Smooth muscle cell of the brain vasculature (primary cell): ENCODE results near the gene CCDC47.
"Not testable (repeated sequence)": the region's sequence is repeated elsewhere in the genome, so short reads cannot be mapped to it uniquely, and the experiment has no call there.

ENCODE experiments used
- DNase-seq: peaks from one replicate; pipeline ENCODE4 v3.0.0-alpha.2; 2012; ENCODE audit warnings: low read depth, low spot score

Gene CCDC47

DNA sequence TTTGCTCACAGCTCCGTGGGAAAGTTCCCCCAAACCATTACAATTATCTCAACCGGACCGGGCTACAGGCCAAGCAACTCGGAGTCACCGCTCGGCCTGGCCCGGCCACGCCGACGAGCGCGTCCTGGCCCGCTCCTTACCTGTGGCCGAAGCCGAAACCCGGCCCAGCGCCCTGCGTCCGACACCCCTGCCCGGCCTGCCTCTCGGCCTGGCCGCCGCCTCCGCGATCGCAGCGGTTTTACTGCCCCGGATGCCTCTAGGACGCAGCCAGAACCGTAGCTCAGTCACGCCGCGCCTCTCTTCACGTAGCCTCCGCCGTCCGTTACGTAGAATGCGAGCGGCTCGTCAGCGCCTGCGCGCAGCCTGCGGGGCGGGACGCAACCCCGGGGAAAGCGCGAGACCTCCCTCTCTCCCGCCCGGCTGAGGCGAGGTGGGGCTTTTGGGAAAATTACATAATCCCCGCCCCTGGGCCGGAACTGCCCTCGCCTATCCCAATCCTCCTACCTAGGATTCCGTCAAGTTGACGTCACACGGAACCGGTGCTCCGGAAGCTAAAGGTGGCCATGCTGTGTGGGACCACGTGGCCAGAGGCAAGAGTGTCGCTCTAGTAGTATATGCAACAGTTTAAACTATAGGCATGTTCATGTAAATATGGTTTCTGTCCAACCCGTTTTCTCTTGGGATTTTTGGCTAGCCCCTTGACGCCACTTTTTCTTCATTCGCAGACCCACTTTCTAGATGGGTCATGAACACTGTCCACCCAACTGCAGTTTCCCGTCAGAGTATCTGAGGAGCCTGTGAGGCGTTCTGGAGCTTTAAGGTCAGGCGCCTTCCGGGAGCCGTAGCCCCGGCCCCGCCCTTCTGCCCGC is at the start of gene CCDC47:
TSS of gene CCDC47 (minus strand) at position 326 of the 869 bp plus-strand sequence. CDS start 7,422 bp downstream, outside the sequence.
- DNase-seq, result peak; percentile 98

DNA sequence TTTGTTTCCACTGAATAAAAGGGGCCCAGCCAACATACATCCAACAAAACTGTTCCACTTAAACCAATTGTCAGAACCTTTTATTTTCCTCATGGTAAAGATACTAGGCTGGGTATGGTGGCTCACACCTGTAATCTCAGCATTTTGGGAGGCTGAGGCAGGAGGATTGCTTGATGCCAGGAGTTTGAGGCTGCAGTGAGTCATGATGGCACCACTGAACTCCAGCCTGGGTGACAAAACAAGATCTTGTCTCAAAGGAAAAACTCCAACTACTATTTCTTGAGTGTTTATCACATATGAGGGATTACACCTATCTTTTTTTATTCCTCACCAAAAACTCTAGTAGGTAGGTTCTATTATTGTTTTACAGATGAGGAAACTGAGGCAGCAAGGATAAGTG is 49.1 kb upstream of the CCDC47 start:
- no peak for DNase-seq

- DNase-seq, result no peak
Observed at GRCh38 chr17:63821804-63822203, 48.4 kb upstream of the CCDC47 start.

DNA sequence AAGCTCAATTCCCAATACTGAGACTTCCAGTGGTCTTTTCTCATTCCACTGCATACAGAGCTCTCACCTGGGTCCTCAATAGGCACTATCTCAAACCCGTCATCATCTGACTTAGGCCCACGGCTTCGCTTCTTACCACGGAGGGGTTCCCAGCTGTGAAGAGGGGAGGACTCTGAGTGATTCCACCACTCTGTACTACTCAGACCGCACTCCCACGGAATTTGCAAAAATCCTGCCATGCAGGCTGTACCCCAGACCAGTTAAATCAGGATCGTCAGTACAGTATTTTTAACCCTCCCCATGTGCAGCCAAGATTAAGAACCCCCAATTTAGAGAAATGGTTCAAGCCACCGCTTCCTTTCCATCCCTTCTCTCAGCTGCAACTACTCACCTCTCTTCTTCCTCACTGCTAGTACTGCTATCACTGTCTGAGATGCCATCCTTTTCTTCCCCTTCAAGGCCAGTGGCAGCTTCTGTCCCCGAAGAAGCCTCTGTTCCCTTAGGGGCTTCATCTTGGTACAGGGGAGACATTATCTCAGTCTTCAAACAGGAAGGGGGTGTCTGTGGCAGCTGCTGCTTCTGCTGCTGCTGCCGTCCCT is 47.7 kb upstream of the CCDC47 start:
- DNase-seq, result no peak

DNA sequence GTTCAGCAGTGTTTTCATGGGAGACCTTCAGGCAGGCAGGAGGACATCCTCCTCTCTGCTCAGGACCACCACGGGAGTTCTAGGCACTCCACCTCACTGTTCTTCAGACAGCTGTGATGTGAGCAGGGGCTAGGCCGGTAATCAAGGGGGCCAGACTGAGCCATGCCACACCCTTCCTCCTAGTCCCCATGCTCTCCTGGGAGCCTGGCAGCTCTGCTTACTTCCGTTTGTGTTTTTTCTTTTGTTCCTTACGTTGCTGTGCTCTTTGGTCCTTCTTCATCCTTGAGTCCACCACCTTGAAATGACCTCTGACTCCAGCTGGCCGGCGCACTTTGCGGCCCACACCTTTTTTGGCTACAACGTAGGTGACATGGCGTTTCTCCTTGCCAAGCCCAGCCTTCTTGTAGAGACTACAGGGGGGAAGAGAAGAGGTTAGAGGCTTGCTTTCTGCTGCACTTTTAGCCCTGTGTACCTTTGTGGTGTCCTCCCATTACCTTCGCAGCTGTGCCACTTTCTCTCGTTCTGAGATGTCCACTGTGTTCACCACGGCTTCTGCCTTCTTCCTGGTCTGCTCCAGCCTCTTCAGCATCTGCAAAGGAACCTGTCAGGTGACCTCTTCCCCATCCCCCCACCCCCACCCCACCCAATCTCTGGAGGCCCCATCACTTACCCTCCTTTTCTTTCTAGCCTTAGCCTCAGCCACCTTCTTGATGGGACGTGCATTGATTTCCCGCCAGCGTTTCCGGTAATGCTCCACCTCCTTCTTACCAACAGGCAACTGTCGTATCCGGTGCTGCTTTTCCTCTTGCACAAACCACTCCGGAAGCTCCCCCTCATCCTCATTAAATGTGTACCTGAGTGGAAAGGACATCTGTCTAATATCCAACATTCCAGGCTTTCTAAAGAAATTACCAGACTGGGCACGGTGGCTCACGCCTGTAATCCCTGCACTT is 46.5 kb upstream of the CCDC47 start:
- no peak for DNase-seq

DNA sequence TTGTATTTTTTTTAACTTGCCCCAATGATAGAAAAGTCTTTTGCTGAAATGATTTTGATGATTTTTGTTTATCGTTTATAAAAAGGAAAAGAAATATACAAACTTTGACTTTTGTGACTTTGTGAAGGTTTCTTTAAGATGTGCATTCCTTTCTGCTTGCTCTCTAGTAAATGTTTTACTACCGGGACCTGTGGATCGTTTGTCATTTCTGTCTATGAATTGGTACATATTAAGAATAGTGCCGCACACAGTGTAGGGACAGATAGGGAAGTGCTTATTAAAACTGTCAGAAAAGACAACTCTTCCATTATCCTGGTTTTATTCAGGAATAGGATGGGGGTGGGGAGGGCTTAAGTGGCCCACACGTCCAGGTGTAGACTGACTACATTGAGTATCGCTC is 45.7 kb upstream of the CCDC47 start:
- DNase-seq, result no peak

GRCh38 chr17:63817736-63818385 is 44.5 kb upstream of the CCDC47 start:
- DNase-seq, result no peak

DNA sequence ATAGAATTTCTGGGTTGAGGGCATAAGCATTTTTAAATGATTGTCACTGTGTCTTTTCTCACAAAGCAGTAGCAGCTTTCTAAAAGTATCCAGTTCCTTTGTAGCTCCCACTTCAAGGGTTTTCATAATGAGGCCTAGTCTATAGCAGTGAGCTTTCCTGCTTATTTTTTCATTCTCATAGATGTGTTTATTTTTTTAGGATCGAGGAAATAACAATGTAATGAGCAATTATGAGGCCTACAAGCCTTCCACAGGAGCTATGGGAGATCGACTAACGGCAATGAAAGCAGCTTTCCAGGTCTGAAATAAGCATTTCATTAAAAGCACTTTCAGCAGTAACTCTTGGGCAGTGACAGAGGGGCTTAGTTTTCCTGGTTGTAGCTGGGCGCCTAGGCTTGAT is 43.3 kb upstream of the CCDC47 start:
- no peak for DNase-seq

DNA sequence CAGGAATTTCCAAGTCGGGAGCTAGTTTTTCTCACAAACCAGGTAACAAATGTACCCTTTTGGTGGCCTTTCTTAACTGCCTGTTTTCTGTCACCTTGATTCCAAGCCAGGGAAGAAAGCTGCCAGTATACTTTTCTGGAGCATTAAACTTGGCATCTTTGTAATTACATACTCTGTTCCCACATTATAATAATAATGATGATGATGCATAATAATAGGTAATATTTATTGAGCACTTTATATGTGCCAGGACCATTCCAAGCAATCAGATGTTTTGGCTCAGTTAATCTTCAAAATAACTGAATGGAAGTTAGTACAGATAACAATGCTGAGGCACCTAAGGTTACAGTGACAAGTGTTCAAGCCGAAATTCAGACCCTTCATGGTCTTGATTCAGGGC is 42.7 kb upstream of the CCDC47 start:
- no peak for DNase-seq

GRCh38 chr17:63809970-63810369 is 36.6 kb upstream of the CCDC47 start:
- DNase-seq, result no peak

DNA sequence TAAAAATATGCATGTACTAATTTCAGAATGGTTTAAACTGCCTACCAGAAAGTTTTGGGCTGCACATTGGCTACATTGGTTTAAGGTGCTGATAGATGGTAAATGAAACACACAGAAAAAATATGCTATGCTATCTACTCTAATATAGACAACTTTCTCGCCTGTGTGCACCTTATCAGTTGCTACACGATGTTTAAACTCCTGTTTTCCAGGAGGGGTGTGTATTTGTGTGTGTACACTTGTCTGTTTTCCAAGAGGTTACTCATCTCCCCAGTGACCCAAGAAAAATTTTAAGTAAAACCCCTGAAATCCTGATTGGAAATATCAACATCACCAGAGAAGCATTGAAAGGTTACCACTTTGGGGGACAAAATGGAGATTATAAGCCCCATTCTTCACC is 32.2 kb upstream of the CCDC47 start:
- DNase-seq, result no peak

- DNase-seq, result no peak
Observed at GRCh38 chr17:63804328-63804727, 30.9 kb upstream of the CCDC47 start.

DNA sequence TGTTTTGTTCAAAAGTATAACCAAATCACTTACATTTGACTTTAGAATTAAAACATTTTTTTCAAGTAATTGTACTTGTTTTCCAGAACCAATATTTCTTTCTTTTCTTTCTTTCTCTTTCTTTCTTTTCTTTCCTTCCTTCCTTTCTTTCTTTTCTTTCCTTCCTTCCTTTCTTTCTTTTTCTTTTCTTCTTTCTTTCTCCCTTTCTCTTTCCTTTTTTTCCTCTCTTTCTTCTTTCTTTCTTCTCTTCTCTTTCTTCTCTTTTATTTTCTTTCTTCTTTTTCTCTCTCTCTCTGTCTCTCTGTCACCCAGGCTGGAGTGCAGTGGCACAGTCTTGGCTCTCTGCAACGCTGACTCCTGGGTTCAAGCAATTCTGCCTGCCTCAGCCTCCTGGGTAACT is 27.4 kb upstream of the CCDC47 start:
- no peak for DNase-seq

GRCh38 chr17:63798572-63799106 is 25.2 kb upstream of the CCDC47 start:
- DNase-seq, result no peak

DNA sequence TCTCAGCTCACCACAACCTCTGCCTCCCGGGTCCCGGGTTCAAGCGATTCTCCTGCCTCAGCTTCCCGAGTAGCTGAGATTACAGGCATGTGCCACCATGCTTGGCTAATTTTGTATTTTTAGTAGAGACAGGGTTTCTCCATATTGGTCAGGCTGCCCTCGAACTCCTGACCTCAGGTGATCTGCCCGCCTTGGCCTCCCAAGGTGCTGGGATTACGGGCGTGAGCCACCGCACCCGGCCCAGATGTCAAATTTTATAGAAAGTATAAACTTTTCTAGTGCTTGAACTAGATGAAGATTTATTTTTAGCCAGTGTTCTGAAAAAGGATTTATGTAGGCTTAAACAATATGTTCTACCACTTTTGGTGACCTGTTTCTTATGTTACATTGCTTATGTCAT is 23.0 kb upstream of the CCDC47 start:
- not testable (repeated sequence) for DNase-seq

DNA sequence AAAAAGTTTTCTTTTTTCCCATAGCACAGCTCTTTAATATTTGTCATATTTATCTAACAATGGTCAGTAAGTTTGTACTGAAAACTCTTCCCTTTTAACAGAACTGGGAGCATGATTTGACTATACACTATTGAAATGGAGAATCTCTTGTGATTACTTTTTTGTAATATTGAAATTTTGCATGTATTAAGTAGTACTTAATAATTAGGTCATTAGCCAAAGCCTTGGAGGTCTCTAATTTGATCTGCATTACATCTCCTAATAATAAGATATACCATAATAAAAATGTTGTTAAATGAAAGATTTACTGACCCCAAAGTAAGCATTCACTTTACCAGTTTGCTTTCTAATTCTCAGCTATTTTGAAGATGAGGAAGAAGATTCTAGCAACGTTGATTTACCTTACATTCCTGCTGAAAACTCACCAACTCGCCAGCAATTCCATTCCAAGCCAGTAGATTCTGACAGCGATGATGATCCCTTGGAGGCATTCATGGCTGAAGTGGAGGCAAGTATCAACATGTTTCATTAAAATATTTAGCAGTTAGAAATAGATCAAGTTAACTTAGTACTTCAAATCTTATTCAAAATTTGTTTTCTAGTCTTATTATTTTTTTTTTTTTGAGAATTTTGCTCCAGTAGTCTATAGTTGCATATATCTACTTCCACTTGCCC is 18.8 kb upstream of the CCDC47 start:
- no peak for DNase-seq

DNA sequence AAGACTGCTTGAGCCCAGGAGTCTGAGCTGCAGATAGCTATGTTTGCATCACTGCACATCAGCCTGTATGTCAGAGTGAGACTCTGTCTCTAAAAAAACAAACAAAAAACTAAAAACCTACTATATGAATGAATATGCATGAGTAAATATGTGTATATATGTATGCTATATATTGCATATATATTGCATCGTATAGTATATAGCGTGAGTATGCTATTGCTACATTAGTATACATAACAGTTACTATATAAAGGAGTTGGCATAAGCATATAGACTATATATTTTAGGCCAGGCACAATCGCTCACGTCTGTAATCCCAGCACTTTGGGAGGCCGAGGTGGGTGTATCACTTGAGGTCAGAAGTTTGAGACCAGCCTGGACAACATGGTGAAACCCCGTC is 16.7 kb upstream of the CCDC47 start:
- DNase-seq, result no peak

- no peak for DNase-seq
Observed at GRCh38 chr17:63786971-63787711, 13.7 kb upstream of the CCDC47 start.

DNA sequence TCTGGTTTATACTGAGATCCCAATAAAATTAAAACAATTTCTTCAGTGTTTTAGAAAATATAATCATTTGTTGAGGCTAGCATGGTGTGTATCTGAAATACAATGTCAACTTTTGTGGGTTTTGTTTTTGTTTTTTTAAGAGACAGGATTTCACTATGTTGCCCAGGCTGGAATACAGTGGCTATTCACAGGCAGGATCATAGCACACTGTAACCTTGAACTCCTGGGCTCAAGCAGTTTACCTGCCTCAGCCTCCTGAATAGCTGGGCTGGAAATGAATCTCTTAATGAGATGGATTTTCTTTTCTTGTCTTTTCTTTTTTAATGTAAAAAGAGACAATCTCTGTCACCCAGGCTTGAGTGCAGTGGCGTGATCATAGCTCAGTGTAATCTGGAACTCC is 12.7 kb upstream of the CCDC47 start:
- no peak for DNase-seq

- no peak for DNase-seq
Observed at GRCh38 chr17:63785556-63785955, 12.2 kb upstream of the CCDC47 start.
